AG10803 (cell line): ENCODE measurements around the gene P4HA1.
A peak's percentile ranks its signal among the peaks of the same experiment; 100 is the strongest.

Source experiments
- DNase-seq: peaks from one replicate; pipeline ENCODE4 v3.0.0; 2010; ENCODE audit warnings: low read depth
- H3K4me3 ChIP-seq: 2 replicates; pipeline ENCODE4 v1.5.1; 2011; ENCODE audit warnings: mild to moderate bottlenecking, low read length, control low read depth
- CTCF ChIP-seq: conservative IDR thresholded peaks from 2 replicates; pipeline ENCODE4 v1.5.1; 2011; ENCODE audit warnings: mild to moderate bottlenecking, low read length, control low read depth, inconsistent platforms

Gene P4HA1

DNA sequence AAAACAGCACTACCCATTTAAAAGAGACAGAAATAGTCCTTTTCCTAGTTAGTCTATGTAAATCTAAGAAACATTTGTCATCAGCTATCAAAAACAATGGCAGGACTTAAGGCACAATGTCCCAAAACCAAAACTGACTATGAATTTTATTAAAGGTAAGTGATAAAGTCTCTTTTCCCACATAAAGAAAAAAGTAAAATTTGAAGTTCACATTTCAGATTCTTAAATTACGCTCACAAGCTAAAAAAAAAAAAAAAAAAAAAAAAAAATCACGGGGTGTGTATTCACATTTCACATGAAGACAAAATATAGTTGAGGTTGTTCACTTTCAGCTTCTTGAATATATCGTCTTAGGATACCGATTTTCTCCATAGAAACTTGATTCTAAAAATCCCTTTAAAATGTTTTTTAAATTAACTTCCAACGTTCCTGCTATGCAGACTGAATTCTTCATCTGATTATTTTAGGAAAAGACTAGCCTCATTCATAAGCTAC is 1.6 kb downstream of the P4HA1 start:
- DNase-seq: no peak
- TF ChIP-seq CTCF: no peak
- H3K4me3 ChIP-seq: peak overlapping the region; percentile 96

DNA sequence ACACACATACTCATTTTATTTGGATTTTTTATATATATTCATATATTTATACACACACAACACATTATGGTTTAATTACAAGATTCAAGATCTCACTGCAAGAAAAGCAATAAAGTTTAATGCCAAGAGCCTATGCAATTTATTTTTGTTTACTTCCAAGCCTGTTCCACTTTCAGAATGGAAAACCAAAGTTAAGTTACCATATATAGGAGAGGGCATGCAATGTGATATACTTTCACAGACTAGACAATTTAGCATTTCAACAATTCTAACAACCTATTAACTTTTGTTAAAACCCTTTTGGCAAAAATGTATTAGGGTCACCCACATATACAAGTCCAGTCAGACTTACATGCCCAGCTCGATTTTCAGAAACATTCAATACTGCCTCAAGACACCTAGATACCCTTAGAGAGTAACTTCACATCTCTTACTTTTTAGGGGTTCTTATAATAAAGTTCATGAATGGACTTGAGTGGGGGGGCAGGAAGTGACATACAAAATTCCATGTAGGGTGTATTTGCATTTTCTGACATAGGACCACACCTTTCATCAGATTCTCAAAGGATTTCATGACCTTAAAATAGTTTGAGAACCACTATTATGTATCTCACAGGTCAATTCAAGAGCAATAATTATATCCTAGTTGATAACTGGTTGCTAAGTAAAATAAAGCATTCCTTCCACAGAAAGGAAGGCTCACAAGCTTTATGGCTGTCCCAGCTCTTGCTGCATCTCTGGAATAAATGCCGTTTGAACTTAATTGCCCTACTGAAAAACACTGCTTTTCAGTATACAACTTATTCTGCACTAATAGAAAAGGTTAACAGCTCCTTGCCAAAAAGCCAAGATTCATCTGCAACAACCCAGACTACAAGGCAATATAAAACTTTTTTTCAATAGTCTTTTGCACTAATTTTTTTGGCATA is 2.5 kb downstream of the P4HA1 start:
- TF ChIP-seq CTCF: no peak
- no peak for DNase-seq
- H3K4me3 ChIP-seq: peak overlapping the region; percentile 96

DNA sequence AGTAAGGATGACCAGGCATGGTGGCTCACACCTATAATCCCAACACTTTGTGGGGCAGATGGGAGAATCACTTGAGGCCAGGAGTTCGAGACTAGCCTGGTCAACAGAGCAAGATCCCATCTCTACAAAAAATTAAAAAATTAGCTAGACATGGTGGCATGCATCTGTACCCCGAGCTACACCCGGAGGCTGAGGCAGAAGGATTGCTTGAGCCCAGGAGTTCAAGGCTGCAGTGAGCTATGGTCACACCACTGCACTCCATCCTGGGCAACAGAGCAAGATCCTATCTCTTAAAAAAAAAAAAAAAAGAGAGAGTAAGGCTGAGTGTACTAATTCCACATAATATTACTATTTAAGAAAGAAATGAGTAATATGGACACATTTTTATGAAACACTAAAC is 3.8 kb downstream of the P4HA1 start:
- H3K4me3 ChIP-seq: no peak overlapping the region
- TF ChIP-seq CTCF: no peak

DNA sequence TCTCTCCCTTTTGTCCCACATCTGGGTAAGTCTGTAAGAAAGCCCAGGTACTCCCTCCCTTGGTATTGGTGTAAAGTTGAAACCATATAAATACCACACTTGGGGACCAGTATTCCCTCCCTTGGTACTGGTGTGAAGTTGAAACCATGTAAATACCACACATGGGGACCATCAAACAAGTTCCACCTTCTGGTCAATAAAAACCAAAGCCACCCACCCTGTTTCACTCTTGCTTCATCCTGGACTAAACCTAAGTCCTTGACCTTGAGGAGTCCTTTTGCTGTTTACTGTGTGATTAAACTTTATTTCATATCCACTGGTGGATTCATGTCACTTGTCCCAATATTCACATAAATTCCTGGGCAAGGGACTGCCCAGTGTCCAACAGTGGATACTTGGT is 8.4 kb downstream of the P4HA1 start:
- DNase-seq: no peak
- TF ChIP-seq CTCF: no peak
- H3K4me3 ChIP-seq: no peak overlapping the region

More for the DNA sequence above, 3.8 kb downstream of the P4HA1 start:
- no peak for DNase-seq

- TF ChIP-seq CTCF: no peak
- H3K4me3 ChIP-seq: no peak overlapping the region
- DNase-seq: no peak
These were observed 9.8 kb downstream of the P4HA1 start for GRCh38 chr10:73086816-73087215.

- no peak overlapping the region for H3K4me3 ChIP-seq
- TF ChIP-seq CTCF: no peak
- no peak for DNase-seq
These were observed 12.5 kb downstream of the P4HA1 start for GRCh38 chr10:73084209-73084608.

DNA sequence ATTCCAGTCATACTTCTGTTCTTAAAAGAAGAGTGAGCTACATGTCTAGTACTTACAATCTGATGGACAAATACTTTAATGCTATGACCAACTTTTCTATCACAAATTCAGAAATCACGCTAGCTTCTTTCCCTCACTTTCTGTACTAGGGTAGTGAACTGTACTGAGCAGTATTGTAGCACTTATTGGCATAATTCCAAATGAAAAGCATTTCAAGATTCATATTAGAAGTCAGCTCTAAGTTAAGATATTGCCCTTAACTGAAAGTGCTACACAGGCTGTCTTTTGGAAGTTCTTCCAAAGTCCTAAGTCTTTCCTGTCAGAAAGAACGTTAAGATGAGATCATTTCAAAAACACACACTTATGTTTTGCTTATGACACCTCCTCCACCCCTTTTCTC is 13.4 kb downstream of the P4HA1 start:
- TF ChIP-seq CTCF: no peak
- DNase-seq: no peak
- no peak overlapping the region for H3K4me3 ChIP-seq
